GM23338 (cell line): ENCODE results near the gene MYF5.

Experiments
- CREB1 ChIP-seq: fragments of 250-450 bp; sonication (Bioruptor Pico); IDR thresholded peaks from 2 replicates; pipeline ENCODE4 v1.5.0; 2020; ENCODE audit warnings: low read depth, mild to moderate bottlenecking, moderate library complexity
- EZH2 ChIP-seq: fragments of 200-600 bp; sonication (generic); IDR thresholded peaks from one replicate; pipeline ENCODE4 v1.8.0; 2017; ENCODE audit warnings: antibody characterized with exemption, mild to moderate bottlenecking, low read depth; ENCODE audit not compliant: unreplicated experiment
- EZH2phosphoT487 ChIP-seq: fragments of 200-600 bp; sonication (generic); IDR thresholded peaks from one replicate; pipeline ENCODE4 v1.8.1; 2018; ENCODE audit warnings: antibody characterized with exemption; ENCODE audit not compliant: unreplicated experiment
- JUNB ChIP-seq: IDR thresholded peaks from one replicate; pipeline ENCODE4 v1.6.1; 2016; ENCODE audit warnings: antibody characterized with exemption; ENCODE audit not compliant: unreplicated experiment
- NANOG ChIP-seq: IDR thresholded peaks from 2 replicates; pipeline ENCODE4 v1.6.1; 2016; ENCODE audit warnings: antibody characterized with exemption, borderline replicate concordance
- POLR2AphosphoS5 ChIP-seq: IDR thresholded peaks from 2 replicates; pipeline ENCODE4 v1.6.1; 2016; ENCODE audit warnings: antibody characterized with exemption, low read depth
- STAT1 ChIP-seq: IDR thresholded peaks from one replicate; pipeline ENCODE4 v1.6.1; 2016; ENCODE audit warnings: antibody characterized with exemption; ENCODE audit not compliant: unreplicated experiment
- ZNF114 ChIP-seq: fragments of 250-450 bp; sonication (Bioruptor Pico); IDR thresholded peaks from 2 replicates; pipeline ENCODE4 v1.5.0; 2020; ENCODE audit warnings: mild to moderate bottlenecking, moderate library complexity
- ZNF331 ChIP-seq: fragments of 250-450 bp; sonication (Bioruptor Pico); IDR thresholded peaks from 2 replicates; pipeline ENCODE4 v1.5.0; 2020; ENCODE audit warnings: low read depth, mild to moderate bottlenecking, moderate library complexity
- TF ChIP-seq, protein P1 (sequence below): IDR thresholded peaks from one replicate; pipeline ENCODE4 v1.6.1; 2018; ENCODE audit warnings: antibody characterized with exemption; ENCODE audit not compliant: unreplicated experiment
- TF ChIP-seq, protein P2 (sequence below), 2 experiments: fragments of 200-600 bp in 1 of 2; sonication (generic) in 1 of 2; conservative IDR thresholded peaks; 2 replicates each; pipeline versions ENCODE4 v1.5.1 to v1.6.1; 2016 to 2017; ENCODE audit warnings: antibody characterized with exemption in 2 of 2, low read depth in 2 of 2, mild to moderate bottlenecking in 2 of 2, moderate library complexity in 1 of 2
- TF ChIP-seq, protein P3 (sequence below): IDR thresholded peaks from 2 replicates; pipeline ENCODE4 v1.6.1; 2016; ENCODE audit warnings: antibody characterized with exemption
- TF ChIP-seq, protein P4 (sequence below): fragments of 250-450 bp; sonication (Bioruptor Pico); IDR thresholded peaks from 2 replicates; pipeline ENCODE4 v1.5.0; 2020; ENCODE audit warnings: mild to moderate bottlenecking, moderate library complexity

DNA sequence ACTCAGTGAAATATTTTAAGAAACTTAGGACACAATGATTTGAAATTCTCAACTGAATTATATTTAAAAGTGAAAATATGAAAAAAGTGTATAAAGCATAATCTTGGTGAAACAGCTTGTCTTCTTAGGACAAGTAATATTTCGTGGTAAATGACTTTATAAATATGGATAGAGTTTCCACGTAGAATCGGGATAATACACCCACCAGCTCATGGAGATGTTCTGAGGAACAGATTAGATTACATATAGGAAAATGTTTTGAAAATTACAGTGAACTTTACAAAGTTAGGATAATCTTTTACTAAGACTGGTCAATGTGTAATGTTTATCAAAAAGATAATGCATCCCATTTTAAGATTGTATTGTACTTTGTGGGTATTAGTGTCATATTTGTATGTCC lies 34.9 kb upstream of the MYF5 start:
- TF ChIP-seq, protein P1, sequence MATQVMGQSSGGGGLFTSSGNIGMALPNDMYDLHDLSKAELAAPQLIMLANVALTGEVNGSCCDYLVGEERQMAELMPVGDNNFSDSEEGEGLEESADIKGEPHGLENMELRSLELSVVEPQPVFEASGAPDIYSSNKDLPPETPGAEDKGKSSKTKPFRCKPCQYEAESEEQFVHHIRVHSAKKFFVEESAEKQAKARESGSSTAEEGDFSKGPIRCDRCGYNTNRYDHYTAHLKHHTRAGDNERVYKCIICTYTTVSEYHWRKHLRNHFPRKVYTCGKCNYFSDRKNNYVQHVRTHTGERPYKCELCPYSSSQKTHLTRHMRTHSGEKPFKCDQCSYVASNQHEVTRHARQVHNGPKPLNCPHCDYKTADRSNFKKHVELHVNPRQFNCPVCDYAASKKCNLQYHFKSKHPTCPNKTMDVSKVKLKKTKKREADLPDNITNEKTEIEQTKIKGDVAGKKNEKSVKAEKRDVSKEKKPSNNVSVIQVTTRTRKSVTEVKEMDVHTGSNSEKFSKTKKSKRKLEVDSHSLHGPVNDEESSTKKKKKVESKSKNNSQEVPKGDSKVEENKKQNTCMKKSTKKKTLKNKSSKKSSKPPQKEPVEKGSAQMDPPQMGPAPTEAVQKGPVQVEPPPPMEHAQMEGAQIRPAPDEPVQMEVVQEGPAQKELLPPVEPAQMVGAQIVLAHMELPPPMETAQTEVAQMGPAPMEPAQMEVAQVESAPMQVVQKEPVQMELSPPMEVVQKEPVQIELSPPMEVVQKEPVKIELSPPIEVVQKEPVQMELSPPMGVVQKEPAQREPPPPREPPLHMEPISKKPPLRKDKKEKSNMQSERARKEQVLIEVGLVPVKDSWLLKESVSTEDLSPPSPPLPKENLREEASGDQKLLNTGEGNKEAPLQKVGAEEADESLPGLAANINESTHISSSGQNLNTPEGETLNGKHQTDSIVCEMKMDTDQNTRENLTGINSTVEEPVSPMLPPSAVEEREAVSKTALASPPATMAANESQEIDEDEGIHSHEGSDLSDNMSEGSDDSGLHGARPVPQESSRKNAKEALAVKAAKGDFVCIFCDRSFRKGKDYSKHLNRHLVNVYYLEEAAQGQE, result no peak
- TF ChIP-seq, protein P2, sequence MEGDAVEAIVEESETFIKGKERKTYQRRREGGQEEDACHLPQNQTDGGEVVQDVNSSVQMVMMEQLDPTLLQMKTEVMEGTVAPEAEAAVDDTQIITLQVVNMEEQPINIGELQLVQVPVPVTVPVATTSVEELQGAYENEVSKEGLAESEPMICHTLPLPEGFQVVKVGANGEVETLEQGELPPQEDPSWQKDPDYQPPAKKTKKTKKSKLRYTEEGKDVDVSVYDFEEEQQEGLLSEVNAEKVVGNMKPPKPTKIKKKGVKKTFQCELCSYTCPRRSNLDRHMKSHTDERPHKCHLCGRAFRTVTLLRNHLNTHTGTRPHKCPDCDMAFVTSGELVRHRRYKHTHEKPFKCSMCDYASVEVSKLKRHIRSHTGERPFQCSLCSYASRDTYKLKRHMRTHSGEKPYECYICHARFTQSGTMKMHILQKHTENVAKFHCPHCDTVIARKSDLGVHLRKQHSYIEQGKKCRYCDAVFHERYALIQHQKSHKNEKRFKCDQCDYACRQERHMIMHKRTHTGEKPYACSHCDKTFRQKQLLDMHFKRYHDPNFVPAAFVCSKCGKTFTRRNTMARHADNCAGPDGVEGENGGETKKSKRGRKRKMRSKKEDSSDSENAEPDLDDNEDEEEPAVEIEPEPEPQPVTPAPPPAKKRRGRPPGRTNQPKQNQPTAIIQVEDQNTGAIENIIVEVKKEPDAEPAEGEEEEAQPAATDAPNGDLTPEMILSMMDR (conservative IDR thresholded peaks at IDR 0.05; ENCODE audit: low read depth in 2 of 2), result no peak
- TF ChIP-seq POLR2AphosphoS5 (no peak), JUNB (no peak), EZH2phosphoT487 (no peak), CREB1 (CRISPR knock-in tag) (no peak), EZH2 (no peak), ZNF331 (CRISPR knock-in tag) (no peak), STAT1 (no peak), NANOG (no peak), ZNF114 (no peak)
- TF ChIP-seq, protein P3, sequence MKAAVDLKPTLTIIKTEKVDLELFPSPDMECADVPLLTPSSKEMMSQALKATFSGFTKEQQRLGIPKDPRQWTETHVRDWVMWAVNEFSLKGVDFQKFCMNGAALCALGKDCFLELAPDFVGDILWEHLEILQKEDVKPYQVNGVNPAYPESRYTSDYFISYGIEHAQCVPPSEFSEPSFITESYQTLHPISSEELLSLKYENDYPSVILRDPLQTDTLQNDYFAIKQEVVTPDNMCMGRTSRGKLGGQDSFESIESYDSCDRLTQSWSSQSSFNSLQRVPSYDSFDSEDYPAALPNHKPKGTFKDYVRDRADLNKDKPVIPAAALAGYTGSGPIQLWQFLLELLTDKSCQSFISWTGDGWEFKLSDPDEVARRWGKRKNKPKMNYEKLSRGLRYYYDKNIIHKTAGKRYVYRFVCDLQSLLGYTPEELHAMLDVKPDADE, result no peak
- TF ChIP-seq, protein P4, sequence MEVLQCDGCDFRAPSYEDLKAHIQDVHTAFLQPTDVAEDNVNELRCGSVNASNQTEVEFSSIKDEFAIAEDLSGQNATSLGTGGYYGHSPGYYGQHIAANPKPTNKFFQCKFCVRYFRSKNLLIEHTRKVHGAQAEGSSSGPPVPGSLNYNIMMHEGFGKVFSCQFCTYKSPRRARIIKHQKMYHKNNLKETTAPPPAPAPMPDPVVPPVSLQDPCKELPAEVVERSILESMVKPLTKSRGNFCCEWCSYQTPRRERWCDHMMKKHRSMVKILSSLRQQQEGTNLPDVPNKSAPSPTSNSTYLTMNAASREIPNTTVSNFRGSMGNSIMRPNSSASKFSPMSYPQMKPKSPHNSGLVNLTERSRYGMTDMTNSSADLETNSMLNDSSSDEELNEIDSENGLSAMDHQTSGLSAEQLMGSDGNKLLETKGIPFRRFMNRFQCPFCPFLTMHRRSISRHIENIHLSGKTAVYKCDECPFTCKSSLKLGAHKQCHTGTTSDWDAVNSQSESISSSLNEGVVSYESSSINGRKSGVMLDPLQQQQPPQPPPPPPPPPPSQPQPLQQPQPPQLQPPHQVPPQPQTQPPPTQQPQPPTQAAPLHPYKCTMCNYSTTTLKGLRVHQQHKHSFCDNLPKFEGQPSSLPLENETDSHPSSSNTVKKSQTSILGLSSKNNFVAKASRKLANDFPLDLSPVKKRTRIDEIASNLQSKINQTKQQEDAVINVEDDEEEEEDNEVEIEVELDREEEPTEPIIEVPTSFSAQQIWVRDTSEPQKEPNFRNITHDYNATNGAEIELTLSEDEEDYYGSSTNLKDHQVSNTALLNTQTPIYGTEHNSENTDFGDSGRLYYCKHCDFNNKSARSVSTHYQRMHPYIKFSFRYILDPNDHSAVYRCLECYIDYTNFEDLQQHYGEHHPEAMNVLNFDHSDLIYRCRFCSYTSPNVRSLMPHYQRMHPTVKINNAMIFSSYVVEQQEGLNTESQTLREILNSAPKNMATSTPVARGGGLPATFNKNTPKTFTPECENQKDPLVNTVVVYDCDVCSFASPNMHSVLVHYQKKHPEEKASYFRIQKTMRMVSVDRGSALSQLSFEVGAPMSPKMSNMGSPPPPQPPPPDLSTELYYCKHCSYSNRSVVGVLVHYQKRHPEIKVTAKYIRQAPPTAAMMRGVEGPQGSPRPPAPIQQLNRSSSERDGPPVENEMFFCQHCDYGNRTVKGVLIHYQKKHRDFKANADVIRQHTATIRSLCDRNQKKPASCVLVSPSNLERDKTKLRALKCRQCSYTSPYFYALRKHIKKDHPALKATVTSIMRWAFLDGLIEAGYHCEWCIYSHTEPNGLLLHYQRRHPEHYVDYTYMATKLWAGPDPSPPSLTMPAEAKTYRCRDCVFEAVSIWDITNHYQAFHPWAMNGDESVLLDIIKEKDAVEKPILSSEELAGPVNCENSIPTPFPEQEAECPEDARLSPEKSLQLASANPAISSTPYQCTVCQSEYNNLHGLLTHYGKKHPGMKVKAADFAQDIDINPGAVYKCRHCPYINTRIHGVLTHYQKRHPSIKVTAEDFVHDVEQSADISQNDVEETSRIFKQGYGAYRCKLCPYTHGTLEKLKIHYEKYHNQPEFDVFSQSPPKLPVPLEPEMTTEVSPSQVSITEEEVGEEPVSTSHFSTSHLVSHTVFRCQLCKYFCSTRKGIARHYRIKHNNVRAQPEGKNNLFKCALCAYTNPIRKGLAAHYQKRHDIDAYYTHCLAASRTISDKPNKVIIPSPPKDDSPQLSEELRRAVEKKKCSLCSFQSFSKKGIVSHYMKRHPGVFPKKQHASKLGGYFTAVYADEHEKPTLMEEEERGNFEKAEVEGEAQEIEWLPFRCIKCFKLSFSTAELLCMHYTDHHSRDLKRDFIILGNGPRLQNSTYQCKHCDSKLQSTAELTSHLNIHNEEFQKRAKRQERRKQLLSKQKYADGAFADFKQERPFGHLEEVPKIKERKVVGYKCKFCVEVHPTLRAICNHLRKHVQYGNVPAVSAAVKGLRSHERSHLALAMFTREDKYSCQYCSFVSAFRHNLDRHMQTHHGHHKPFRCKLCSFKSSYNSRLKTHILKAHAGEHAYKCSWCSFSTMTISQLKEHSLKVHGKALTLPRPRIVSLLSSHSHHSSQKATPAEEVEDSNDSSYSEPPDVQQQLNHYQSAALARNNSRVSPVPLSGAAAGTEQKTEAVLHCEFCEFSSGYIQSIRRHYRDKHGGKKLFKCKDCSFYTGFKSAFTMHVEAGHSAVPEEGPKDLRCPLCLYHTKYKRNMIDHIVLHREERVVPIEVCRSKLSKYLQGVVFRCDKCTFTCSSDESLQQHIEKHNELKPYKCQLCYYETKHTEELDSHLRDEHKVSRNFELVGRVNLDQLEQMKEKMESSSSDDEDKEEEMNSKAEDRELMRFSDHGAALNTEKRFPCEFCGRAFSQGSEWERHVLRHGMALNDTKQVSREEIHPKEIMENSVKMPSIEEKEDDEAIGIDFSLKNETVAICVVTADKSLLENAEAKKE, result no peak
